Jurkat, Clone E6-1 (cell line): ENCODE data around the gene ZNF865. TPM values are rescaled to one million over a fixed set of nuclear protein-coding genes. Genes with fewer than 3 reads are reported as not detected.
"Not testable (repeated sequence)": the region's sequence is repeated elsewhere in the genome, so short reads cannot be mapped to it uniquely, and the experiment has no call there.

Source experiments
- DNase-seq: peaks from one replicate; pipeline ENCODE4 v3.0.0-alpha.2; 2011; ENCODE audit warnings: low read depth, low spot score
- H3K4me3 ChIP-seq: 2 replicates; pipeline ENCODE4 v1.5.1; 2011; ENCODE audit warnings: mild to moderate bottlenecking, low read length, control low read depth, moderate library complexity
- polyA plus RNA-seq: library from polyadenylated mRNA; unstranded; fragments of >200 nt; gene quantifications from one replicate; pipeline ENCODE4 v1.2.1, GENCODE V29; 2012; ENCODE audit warnings: missing spikeins; ENCODE audit not compliant: insufficient read length, insufficient read depth

ZNF865 gene
- 7.3 TPM for polyA plus RNA-seq

DNA sequence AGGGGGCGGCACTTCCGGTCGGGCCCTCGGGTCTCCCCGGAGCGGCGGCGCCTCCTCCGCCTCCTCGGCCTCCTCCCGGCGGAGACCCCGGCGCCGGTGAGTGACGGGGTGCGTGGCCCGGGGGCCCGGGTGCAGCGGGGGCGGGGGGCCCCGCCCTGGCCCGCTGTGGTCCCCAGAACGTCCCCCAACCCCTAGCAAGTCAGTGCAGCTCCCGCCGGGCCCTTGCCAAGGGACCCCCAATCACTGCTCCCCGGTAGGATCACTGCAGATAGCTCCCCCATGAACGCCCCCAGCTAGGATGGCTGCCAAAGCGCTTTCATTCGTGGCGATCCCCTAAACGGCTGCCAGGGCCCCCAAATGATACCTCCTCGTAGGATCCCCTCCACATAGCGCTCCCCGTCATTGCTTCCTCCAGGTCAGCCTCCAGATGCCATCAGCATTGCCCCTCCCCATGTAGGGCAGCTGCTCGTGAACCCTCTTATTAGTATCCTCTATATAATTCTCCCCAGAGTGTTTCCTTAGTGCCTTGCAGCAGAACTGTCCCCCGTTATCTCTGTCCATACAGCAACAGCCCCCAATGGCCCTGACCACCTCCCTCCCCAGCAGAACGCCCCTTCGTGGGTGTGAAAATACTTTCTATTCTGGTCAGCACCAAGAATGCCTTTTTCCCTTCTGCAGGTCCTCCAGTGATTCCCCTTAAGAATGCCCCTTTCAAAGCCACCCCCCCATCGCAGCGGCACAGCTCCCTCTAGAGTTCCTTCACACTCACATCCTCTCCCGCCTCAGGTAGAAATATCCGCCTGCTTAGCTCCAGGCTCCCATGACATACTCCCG, at the start of gene ZNF865:
Gene ZNF865 (plus strand): TSS at position 11 of the 834 bp plus-strand sequence. CDS start 7,972 bp downstream, outside the sequence.
- DNase-seq, result peak; percentile 73
- H3K4me3 ChIP-seq, result peak within 1 kb of the TSS; percentile 91

DNA sequence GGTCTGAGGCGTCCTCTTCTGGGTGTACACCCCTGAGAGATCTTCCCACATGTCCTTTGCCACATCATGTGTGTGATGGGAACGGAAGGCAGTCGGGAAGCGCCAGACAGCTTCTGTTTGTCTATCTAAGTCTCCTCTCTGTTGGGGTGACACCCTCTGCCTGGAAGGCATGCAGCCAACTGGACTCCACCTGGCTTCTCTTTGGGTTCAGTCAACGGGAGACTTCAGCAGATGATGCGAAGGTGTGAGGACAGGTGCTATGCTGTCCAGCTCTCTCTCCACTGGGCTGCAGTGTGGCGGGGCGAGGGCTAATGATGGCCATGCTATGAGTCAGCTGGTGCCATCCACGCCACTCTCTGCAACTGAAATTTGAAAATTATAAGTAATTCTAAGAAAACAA, 45.8 kb upstream of the ZNF865 start:
- H3K4me3 ChIP-seq, result no peak overlapping the region
- DNase-seq, result no peak

DNA sequence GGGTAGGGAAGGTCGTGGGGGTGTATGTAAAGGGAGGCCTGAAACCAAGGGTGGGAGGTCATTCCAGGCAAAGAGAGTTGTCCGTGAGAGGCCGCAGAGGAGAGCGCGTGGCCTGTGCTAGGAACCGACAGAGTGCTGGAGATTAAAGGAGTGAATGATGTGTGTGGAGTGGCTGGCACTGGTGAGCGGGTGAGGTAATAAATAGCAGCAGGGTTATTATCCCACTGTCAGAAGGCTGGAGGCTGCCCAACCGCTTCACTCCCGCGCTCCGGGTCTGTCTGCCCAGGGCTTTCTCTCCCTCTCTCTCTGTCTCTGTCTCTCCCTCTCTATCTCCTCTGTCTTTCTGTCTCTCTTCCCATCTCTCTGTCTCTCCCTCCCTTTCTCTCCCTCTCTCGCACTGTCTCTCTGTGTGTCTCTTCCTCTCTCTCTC, 42.2 kb upstream of the ZNF865 start:
- DNase-seq, result no peak
- H3K4me3 ChIP-seq, result no peak overlapping the region

DNA sequence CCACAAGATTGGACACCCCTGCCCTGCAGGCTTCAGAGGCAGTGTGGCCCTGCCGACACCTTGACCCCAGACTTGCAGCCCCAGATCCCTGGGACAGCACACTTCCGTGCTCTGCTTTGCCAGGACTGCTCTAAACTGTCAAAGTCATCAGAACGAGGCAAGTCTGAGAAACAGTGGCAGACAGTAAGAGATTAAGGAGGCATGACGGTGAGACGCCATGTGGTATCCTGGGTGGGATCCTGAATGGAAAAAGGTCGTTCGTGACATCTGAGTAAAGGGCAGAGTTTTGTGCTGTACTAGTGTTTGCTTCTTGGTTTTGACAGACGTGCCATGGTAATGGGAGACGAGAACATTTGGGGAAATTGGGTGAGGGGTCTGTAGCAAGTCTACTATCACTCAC, 38.6 kb upstream of the ZNF865 start:
- no peak overlapping the region for H3K4me3 ChIP-seq
- DNase-seq, result no peak

DNA sequence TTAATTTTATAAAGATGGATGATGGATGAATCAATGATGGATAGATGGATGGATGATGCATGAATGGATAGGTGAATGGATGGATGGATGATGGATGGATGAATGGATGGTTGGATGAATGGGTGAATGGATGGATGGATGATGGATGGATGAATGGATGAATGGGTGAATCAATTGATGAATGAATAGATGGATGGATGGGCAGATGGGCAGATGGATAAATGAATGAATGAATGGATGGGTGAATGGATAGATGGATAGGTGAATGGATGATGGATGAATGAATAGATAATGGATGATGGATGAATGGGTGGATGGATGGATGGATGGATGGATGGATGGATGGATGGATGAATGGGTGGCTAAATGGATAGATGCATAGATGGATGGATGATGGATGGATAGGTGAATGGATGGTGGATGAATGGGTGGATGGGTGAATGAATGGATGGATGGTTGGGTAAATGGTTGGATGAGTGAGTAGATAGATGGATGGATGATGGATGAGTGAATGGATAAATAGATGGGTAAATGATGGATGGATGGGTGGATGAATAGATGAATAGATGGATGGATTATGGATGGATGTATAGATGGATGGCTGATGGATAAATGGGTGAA, 37.6 kb upstream of the ZNF865 start:
- DNase-seq, result no peak
- no peak overlapping the region for H3K4me3 ChIP-seq

DNA sequence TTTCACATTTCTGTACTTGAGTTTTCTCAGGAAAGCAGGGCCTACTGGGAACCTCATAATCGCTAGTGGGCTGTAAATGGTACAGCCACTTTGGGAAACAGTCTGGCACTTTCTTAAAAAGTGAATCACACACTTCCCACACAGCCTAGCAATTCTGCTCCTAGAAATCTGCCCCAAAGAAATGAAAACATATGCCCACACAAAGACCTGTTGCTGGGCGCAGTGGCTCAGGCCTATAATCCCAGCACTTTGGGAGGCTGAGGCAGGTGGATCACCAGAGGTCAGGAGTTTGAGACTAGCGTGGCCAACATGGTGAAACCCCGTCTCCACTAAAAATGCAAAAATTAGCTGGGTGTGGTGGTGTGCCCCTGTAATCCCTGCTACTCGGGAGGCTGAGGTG, 36.0 kb upstream of the ZNF865 start:
- H3K4me3 ChIP-seq, DNase-seq: not testable (repeated sequence)

DNA sequence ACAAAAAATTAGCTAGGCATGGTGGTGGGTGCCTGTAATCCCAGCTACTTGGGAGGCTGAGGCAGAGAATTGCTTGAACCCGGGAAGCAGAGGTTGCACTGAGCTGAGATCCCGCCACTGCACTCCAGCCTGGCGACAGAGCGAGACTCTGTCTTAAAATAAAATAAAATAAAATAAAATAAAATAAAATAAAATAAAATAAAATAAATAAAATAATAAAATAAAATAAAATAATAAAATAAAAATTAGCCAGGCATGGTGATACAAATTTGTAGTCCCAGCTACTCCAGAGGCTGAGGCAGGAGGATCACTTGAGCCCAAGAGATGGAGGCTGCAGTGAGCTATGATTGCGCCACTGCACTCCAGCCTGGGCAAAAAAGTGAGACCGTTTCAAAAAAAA, 31.5 kb upstream of the ZNF865 start:
- not testable (repeated sequence) for DNase-seq, H3K4me3 ChIP-seq

DNA sequence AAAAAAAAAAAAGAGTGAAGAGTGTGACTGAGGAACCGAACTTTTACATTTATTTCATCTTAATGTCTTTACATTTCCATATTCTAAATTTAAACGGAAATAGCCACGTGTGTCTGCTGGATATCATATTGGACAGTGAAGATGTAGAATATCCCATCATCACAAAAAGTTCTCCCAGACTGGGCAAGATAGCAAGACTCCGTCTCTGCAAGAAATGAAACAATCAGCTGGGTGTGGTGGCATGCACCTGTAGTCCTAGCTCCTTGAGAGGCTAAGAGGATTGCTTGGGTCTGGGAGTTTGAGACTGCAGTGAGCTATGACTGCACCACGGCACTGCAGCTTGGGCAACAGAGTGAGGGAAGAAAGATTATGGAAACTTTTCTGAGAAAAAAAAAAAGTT, 28.7 kb upstream of the ZNF865 start:
- no peak for DNase-seq

DNA sequence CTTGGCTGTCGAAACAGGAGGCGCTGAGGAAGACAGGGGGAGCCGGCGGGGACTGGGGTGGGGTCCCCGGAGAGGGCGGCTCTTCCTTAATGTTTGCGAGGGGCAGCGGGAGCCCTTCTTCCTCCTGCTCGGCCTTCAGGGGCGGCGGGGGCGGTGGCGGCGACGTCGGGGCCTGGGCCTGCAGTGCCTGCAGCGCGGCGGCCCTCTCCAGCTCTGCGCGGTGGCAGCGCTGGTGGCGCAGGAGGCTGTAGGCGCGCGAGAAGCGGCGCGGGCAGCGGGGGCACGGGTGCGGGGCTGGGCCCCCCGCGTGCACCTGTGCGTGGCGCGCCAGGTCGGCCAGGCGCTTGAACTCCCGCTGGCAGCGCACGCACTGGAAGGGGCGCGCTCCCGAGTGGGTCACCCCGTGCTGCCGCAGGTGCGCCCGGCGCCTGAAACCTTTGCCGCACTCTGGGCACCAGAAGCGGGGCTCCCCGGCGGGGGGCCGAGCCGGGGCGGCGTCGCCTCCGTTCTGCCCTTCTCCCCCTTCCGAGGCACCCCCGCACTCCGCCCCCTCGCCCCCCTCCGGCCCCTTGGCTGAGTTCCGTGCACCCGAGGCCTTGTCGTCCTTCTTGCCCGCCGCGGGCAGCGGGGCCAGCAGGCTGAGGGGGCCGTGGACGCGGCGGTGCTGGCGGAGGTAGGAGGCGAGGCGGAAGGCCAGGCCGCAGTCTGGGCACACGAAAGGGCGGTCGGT, 27.3 kb upstream of the ZNF865 start:
- no peak overlapping the region for H3K4me3 ChIP-seq
- no peak for DNase-seq

More for the DNA sequence above, 28.7 kb upstream of the ZNF865 start:
- H3K4me3 ChIP-seq, result no peak overlapping the region

DNA sequence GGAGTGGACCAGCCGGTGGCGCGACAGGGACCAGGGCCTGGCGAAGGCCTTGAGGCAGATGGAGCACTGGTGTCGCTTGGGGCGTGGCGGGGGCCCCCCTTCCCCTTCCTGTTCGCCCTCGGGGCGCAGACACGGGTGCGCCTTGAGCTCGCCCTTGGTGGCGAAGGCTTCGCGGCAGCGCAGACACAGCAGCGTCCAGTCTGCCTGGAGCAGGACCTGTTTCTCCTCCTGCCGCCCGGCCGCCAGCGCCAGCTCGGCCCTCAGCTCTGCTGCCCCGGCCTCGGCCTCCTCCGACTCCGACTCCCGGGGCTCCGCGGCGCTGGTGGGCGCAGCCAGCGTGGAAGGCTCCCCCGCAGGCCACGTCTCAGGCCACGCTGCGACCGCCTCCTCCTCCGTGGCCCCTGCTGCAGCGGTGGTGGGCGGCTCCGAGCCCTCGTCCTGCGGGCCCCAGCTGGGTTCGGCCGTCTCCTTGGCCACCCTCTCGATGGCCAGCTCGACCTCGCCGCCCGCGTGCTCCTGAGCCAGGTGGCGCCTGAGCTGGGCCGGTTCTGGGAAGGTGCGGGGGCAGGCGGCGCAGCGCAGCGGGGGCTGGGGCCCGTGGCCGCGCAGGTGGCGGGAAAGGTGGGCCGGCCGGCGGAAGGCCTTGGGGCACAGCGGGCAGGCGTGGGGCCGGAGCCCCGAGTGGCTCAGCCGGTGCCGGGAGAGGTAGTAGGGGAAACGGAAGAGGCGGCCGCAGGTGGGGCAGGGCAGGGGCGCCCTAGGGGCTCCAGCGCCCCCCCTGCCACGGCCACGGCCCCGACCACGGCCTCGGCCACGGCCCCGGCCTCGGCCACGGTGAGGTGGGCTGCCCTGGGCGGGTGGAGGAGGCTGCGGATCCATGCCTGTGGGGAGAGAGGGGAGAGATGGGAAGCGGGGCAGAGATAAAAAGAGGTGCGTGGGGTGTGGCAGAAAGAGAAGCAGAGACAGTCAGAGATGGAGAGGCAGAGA, 26.4 kb upstream of the ZNF865 start:
- no peak for DNase-seq
- H3K4me3 ChIP-seq, result peak overlapping the region; percentile 88

DNA sequence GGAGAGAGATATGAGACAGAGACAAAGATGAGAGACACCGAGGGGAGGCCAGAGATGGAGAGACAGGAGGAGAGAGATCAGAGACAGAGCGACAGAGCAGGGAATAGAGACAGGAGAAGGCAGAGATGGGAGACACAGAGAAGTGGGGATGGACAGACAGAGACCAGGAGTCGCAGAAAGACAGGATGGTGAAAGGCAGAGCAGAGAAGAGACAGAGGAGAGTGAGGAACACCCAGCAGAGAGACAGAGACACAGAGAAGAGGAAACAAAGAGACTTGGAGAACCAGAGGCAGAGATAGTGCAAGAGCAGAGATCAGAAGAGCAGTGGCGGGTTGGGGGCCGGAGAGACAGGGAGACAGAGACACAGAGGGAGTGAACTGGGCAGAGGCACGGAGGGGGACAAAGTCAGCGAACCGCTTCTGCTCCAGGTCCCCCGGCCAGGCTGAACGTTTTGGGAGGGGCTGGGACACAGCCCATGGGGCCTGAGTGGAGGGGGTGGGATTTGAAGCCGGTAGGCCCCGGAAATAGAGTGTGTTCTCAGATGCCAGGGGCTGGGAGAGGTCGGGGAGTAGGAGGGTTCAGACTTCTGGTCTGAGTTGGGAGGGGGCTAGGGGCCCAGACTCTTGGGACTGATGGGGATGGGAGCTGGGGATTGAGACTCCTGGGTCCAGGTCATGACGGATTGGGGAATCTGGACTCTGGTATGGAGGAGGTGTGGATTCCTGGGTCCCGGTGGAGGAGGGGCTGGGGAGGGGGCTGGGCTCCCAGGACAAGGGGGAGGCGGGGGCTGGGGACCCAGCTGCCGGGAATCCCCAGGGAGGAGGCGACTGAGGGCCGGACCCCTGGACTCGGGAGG, 25.5 kb upstream of the ZNF865 start:
- DNase-seq, result no peak

DNA sequence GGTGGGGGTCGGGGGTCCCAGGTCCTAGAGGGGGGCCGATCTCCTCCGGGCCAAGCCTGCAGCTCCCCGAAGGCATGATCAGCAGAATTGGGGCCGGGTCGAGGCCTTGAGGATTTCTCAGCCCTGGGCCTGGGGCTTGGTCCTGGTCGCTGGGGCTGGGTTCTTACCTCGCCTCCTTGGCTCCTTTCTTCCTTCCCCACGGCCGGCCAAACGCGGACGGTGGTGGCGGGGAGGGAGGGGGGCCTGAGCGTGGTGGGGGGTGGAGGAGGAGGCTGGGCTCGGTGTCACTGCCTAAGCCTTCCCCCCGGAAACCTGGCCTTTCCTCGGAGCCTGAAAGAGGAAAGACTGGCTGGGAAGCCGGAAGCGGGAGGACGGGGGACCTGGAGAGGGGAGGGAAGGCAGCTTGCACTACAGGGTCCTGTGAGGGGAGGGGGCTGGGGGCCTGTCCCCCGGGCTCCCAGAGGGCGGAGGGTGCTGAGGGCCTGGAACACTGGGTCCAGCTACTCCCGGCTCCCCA, 24.8 kb upstream of the ZNF865 start, which contains the start of gene ZNF579:
Gene ZNF579 (minus strand): TSS at position 221 of the 517 bp plus-strand sequence. CDS start 1,209 bp downstream, outside the sequence.
- DNase-seq, result peak; percentile 85
- peak within 1 kb of the TSS; percentile 88 for H3K4me3 ChIP-seq

More for the DNA sequence above, 25.5 kb upstream of the ZNF865 start:
- H3K4me3 ChIP-seq, result peak overlapping the region; percentile 88

DNA sequence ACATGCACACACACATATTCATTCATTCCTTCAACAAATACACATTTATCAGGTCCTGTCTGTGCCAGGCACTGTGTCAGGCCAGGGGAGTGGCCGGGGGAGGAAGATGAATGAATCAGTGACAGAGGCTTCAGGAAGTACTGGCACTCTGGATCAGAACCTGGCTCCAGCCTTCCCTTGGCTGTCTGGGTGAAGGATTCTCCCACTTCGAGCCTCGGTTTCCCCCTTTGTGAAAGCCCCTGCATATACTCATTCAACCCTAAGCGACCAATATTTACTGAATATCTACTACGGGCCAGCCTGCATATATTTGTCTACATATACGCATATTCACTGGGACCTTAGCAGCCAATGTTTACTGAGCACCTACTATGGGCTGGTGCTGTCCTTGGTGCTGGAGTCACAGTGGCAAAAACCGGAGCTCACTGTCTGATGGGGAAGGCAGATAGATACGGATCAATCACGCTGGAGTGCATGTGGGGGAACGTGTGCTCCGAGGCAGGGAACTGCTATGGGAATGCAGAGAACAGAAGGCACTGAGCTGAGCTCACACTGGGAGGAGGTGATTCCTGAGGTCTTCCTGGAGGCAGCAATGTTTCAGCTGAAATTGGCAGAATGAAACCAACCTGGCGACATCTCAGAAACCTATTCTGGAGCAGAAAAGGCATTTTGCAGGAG, 24.2 kb upstream of the ZNF865 start:
- H3K4me3 ChIP-seq, result peak overlapping the region; percentile 88
- DNase-seq, result no peak

DNA sequence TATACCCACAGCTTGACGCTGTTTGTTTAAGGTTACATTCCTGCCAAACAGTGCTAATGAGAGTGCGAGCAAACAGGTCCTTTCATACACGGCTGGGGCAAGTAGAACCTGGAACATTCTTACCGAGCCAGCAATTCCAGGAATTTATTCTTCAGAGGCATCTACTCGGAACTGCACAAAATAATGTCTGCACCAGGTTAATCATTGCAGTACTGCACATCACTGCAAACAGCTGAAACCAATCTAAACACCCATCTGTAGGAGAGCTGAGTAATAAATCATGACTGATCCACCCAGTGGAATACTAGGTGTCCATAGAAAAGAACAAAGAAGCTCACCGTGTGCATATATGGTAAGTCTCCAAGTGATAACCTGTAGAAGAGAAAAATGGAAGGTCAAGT, 23.6 kb upstream of the ZNF865 start:
- no peak for DNase-seq
- H3K4me3 ChIP-seq, result no peak overlapping the region

DNA sequence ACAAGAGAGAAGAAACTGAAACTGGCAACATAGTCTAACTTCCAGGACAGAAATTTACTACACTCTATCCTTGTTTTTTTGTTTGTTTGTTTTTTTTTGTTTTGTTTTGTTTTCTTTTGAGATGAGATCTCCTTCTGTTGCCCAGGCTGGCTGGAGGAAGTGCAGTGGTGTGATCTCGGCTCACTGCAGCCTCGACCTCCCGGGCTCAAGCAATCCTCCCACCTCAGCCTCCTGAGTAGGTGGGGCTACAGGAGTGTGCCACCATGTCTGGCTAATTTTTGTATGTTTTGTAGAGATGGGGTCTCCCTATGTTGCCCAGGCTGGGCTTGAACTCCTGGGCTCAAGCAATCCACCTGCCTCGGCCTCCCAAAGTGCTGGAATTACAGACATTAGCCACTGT, 23.2 kb upstream of the ZNF865 start:
- DNase-seq, H3K4me3 ChIP-seq: not testable (repeated sequence)

DNA sequence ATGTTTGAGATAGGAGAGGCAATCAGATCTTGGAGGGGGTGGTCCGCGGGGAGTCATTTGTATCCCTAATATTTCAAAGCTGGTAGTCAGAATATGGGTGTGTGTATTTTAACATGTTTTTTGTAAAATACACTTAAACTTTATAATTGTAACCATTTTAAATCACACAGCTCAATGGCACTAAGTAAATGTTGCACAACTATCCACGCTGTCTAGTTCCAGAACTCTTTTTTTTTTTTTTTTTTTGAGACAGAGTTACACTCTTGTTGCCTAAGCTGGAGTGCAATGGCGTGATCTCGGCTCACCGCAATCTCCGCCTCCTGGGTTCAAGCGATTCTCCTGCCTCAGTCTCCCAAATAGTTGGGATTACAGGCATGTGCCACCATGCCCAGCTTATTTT, 21.6 kb upstream of the ZNF865 start:
- not testable (repeated sequence) for H3K4me3 ChIP-seq, DNase-seq

DNA sequence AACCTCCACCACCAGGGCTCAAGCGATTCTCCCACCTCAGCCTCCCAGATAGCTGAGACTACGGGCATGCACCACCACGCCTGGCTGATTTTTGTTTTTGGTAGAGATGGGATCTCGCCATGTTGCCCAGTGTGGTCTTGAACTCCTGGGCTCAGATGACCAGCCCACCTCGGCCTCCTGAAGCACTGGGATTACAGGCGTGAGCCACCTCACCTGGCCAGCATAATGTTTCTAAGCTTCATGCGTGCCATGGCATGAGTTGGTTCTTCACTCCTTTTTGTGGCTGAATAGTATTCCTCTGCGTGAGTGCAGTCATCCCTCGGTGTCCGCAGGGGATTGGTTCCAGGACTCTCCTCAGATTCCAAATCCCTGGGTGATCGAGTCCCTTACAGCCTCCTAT, 20.6 kb upstream of the ZNF865 start:
- no peak for DNase-seq
- H3K4me3 ChIP-seq, result no peak overlapping the region
